ENCODE results near the gene ARFRP1. TPM values are rescaled to one million over a fixed set of nuclear protein-coding genes. Genes with fewer than 3 reads are reported as not detected.
A peak's percentile ranks its signal among the peaks of the same experiment; 100 is the strongest.

Gene ARFRP1
- total RNA-seq, 1 experiment from 2014 or later = 36.7 TPM

- in situ Hi-C loops (cut with HindIII; ENCODE audit: low sequenced_read_pairs) = no loop called here
These were observed 37.0 kb upstream of the ARFRP1 start for GRCh38 chr20:63744574-63745423.

GRCh38 chr20:63744158-63744557 lies 36.4 kb upstream of the ARFRP1 start:
- DNase-seq (ENCODE audit: low spot score) = no peak
- in situ Hi-C loops (cut with HindIII; ENCODE audit: low sequenced_read_pairs) = no loop called here

More at GRCh38 chr20:63744574-63745423, 37.0 kb upstream of the ARFRP1 start:
- no peak for DNase-seq (ENCODE audit: low spot score)

- in situ Hi-C loops (cut with HindIII; ENCODE audit: low sequenced_read_pairs) = no loop called here
- DNase-seq (ENCODE audit: low spot score) = no peak
These were observed 35.6 kb upstream of the ARFRP1 start for GRCh38 chr20:63743210-63743970.

GRCh38 chr20:63742381-63743024 lies 34.7 kb upstream of the ARFRP1 start:
- DNase-seq (ENCODE audit: low spot score) = no peak
- in situ Hi-C loops (cut with HindIII; ENCODE audit: low sequenced_read_pairs) = no loop called here

- no peak for DNase-seq (ENCODE audit: low spot score)
These were observed 34.1 kb upstream of the ARFRP1 start for GRCh38 chr20:63741676-63742380.

GRCh38 chr20:63741354-63741675 lies 33.5 kb upstream of the ARFRP1 start:
- no peak for DNase-seq (ENCODE audit: low spot score)
- in situ Hi-C loops (cut with HindIII; ENCODE audit: low sequenced_read_pairs) = no loop called here

More at GRCh38 chr20:63741676-63742380, 34.1 kb upstream of the ARFRP1 start:
- in situ Hi-C loops (cut with HindIII; ENCODE audit: low sequenced_read_pairs) = no loop called here

- in situ Hi-C loops (cut with HindIII; ENCODE audit: low sequenced_read_pairs) = no loop called here
- peak; percentile 66 for DNase-seq (ENCODE audit: low spot score)
These were observed 33.0 kb upstream of the ARFRP1 start for GRCh38 chr20:63740627-63741353.

- in situ Hi-C loops (cut with HindIII; ENCODE audit: low sequenced_read_pairs) = no loop called here
- no peak for DNase-seq (ENCODE audit: low spot score)
These were observed 32.4 kb upstream of the ARFRP1 start for GRCh38 chr20:63740070-63740626.

- DNase-seq (ENCODE audit: low spot score) = peak; percentile 81
- in situ Hi-C loops (cut with HindIII; ENCODE audit: low sequenced_read_pairs) = no loop called here
These were observed 31.6 kb upstream of the ARFRP1 start, which contains the start of gene SLC2A4RG for GRCh38 chr20:63739130-63740069. TSS of gene SLC2A4RG (plus strand) at chr20:63739776. CDS start at chr20:63739913, 137 bp downstream.

GRCh38 chr20:63738687-63739129 lies 30.9 kb upstream of the ARFRP1 start:
- peak; percentile 68 for DNase-seq (ENCODE audit: low spot score)
- in situ Hi-C loops (cut with HindIII; ENCODE audit: low sequenced_read_pairs) = no loop called here

GRCh38 chr20:63737945-63738686 lies 30.3 kb upstream of the ARFRP1 start:
- in situ Hi-C loops (cut with HindIII; ENCODE audit: low sequenced_read_pairs) = no loop called here
- no peak for DNase-seq (ENCODE audit: low spot score)

GRCh38 chr20:63737695-63737944 lies 29.8 kb upstream of the ARFRP1 start:
- DNase-seq (ENCODE audit: low spot score) = no peak
- in situ Hi-C loops (cut with HindIII; ENCODE audit: low sequenced_read_pairs) = no loop called here

- in situ Hi-C loops (cut with HindIII; ENCODE audit: low sequenced_read_pairs) = no loop called here
- DNase-seq (ENCODE audit: low spot score) = no peak
These were observed 29.3 kb upstream of the ARFRP1 start for GRCh38 chr20:63736893-63737694.

GRCh38 chr20:63735859-63736718 lies 28.3 kb upstream of the ARFRP1 start, which contains the start of gene LIME1:
TSS of gene LIME1 (plus strand) at chr20:63736664. CDS start at chr20:63737550, 886 bp downstream.
- DNase-seq (ENCODE audit: low spot score) = no peak
- in situ Hi-C loops (cut with HindIII; ENCODE audit: low sequenced_read_pairs) = no loop called here
